Measurements from ENCODE around the gene SLAMF1.
"Not testable (repeated sequence)": the region's sequence is repeated elsewhere in the genome, so short reads cannot be mapped to it uniquely, and the experiment has no call there.

SLAMF1 gene

GRCh38 chr1:160646711-160647328 is at the start of gene SLAMF1:
SLAMF1 (minus strand) TSS chr1:160647044; CDS start chr1:160646945, 99 bp downstream.
- Mint-ChIP-seq H3K9me3 (peaks cover 0 to 4% of the 10 kb centered on the region in 2 donors), H3K27ac (peak within 1 kb of the TSS; percentile 93), H3K4me3 (peak within 1 kb of the TSS; percentile 94 to 95), H3K4me1 (peaks cover 34 to 54% of the 10 kb centered on the region in 2 donors), H3K27me3 (no peaks in the 10 kb centered on the region), H3K36me3 (peaks cover 36 to 80% of the 10 kb centered on the region in 2 donors)
- peak; percentile 83 to 88 for ATAC-seq (replicated peaks)
- DNase-seq, result peak; percentile 61

- Mint-ChIP-seq H3K27ac (peak overlapping the region; percentile 79), H3K36me3 (peaks cover 33 to 52% of the 10 kb centered on the region in 2 donors), H3K4me1 (peaks cover 26 to 59% of the 10 kb centered on the region in 2 donors)
- not testable (repeated sequence) for H3K9me3 Mint-ChIP-seq; H3K27me3 Mint-ChIP-seq; DNase-seq; ATAC-seq (replicated peaks); H3K4me3 Mint-ChIP-seq
Observed at GRCh38 chr1:160692390-160692789, 45.5 kb upstream of the SLAMF1 start.

GRCh38 chr1:160685266-160685665 is 38.4 kb upstream of the SLAMF1 start:
- H3K4me1 Mint-ChIP-seq, result peaks cover 40 to 82% of the 10 kb centered on the region in 2 donors
- DNase-seq, result no peak
- peak; percentile 49 to 71 for ATAC-seq (replicated peaks)
- peak overlapping the region in 1 of 2 donors; percentile 4 for H3K4me3 Mint-ChIP-seq
- H3K27ac Mint-ChIP-seq, result peak overlapping the region; percentile 89
- H3K27me3 Mint-ChIP-seq, result no peaks in the 10 kb centered on the region
- H3K36me3 Mint-ChIP-seq, result peaks cover 64 to 87% of the 10 kb centered on the region in 2 donors
- peaks cover 0 to 2% of the 10 kb centered on the region in 2 donors for H3K9me3 Mint-ChIP-seq

GRCh38 chr1:160682983-160683865 is 36.4 kb upstream of the SLAMF1 start:
- Mint-ChIP-seq H3K27ac (peak overlapping the region; percentile 89), H3K27me3 (no peaks in the 10 kb centered on the region), H3K4me1 (peaks cover 41 to 76% of the 10 kb centered on the region in 2 donors), H3K9me3 (peaks cover 0 to 2% of the 10 kb centered on the region in 2 donors), H3K4me3 (peak overlapping the region in 1 of 2 donors; percentile 1), H3K36me3 (peaks cover 65 to 86% of the 10 kb centered on the region in 2 donors)
- ATAC-seq (replicated peaks) (peak; percentile 36 to 44), DNase-seq (no peak)

GRCh38 chr1:160681891-160682140 is 35.0 kb upstream of the SLAMF1 start:
- Mint-ChIP-seq H3K36me3 (peaks cover 57 to 85% of the 10 kb centered on the region in 2 donors), H3K4me3 (no peak overlapping the region), H3K4me1 (peaks cover 47 to 69% of the 10 kb centered on the region in 2 donors), H3K9me3 (no peaks in the 10 kb centered on the region), H3K27me3 (no peaks in the 10 kb centered on the region), H3K27ac (peak overlapping the region; percentile 75)
- no peak for DNase-seq
- no peak for ATAC-seq (replicated peaks)

- DNase-seq, result peak; percentile 66
- Mint-ChIP-seq H3K4me1 (peaks cover 44 to 63% of the 10 kb centered on the region in 2 donors), H3K4me3 (no peak overlapping the region), H3K9me3 (no peaks in the 10 kb centered on the region), H3K27me3 (no peaks in the 10 kb centered on the region), H3K36me3 (peaks cover 52 to 80% of the 10 kb centered on the region in 2 donors), H3K27ac (peak overlapping the region; percentile 87)
- peak; percentile 79 to 87 for ATAC-seq (replicated peaks)
Observed at GRCh38 chr1:160681066-160681890, 34.4 kb upstream of the SLAMF1 start.

- ATAC-seq (replicated peaks) (no peak), DNase-seq (no peak)
- no peak overlapping the region for H3K4me3 Mint-ChIP-seq
- peak overlapping the region; percentile 87 for H3K27ac Mint-ChIP-seq
- H3K36me3 Mint-ChIP-seq, result peaks cover 51 to 71% of the 10 kb centered on the region in 2 donors
- no peaks in the 10 kb centered on the region for H3K27me3 Mint-ChIP-seq
- no peaks in the 10 kb centered on the region for H3K9me3 Mint-ChIP-seq
- H3K4me1 Mint-ChIP-seq, result peaks cover 45 to 56% of the 10 kb centered on the region in 2 donors
Observed at GRCh38 chr1:160680399-160680798, 33.6 kb upstream of the SLAMF1 start.

GRCh38 chr1:160679893-160680292 is 33.0 kb upstream of the SLAMF1 start:
- Mint-ChIP-seq H3K36me3 (peaks cover 49 to 66% of the 10 kb centered on the region in 2 donors), H3K4me3 (no peak overlapping the region), H3K27me3 (no peaks in the 10 kb centered on the region), H3K4me1 (peaks cover 40 to 51% of the 10 kb centered on the region in 2 donors), H3K27ac (peak overlapping the region; percentile 83), H3K9me3 (no peaks in the 10 kb centered on the region)
- DNase-seq (no peak), ATAC-seq (replicated peaks) (no peak)

- DNase-seq, result no peak
- Mint-ChIP-seq H3K9me3 (no peaks in the 10 kb centered on the region), H3K36me3 (peaks cover 32 to 41% of the 10 kb centered on the region in 2 donors), H3K27ac (peak overlapping the region; percentile 73), H3K27me3 (no peaks in the 10 kb centered on the region), H3K4me3 (no peak overlapping the region), H3K4me1 (peaks cover 22 to 27% of the 10 kb centered on the region in 2 donors)
- no peak for ATAC-seq (replicated peaks)
Observed at GRCh38 chr1:160676869-160677597, 30.2 kb upstream of the SLAMF1 start.

- Mint-ChIP-seq H3K27ac (peak overlapping the region; percentile 75), H3K27me3 (no peaks in the 10 kb centered on the region), H3K36me3 (peaks cover 28 to 35% of the 10 kb centered on the region in 2 donors), H3K4me3 (peak overlapping the region; percentile 15 to 47), H3K9me3 (no peaks in the 10 kb centered on the region), H3K4me1 (peaks cover 17 to 25% of the 10 kb centered on the region in 2 donors)
- DNase-seq (peak; percentile 54), ATAC-seq (replicated peaks) (peak; percentile 77 to 86)
Observed at GRCh38 chr1:160675641-160676410, 29.0 kb upstream of the SLAMF1 start.

- no peaks in the 10 kb centered on the region for H3K27me3 Mint-ChIP-seq
- DNase-seq, result no peak
- H3K27ac Mint-ChIP-seq, result no peak overlapping the region
Observed at GRCh38 chr1:160674415-160674814, 27.6 kb upstream of the SLAMF1 start.

GRCh38 chr1:160672789-160673695 is 26.2 kb upstream of the SLAMF1 start:
- Mint-ChIP-seq H3K27me3 (no peaks in the 10 kb centered on the region), H3K4me1 (peaks cover 17 to 21% of the 10 kb centered on the region in 2 donors), H3K9me3 (peaks cover 1 to 3% of the 10 kb centered on the region in 2 donors), H3K4me3 (no peak overlapping the region), H3K27ac (no peak overlapping the region), H3K36me3 (peaks cover 26 to 41% of the 10 kb centered on the region in 2 donors)
- no peak for DNase-seq
- peak in 1 of 2 donors; percentile 38 for ATAC-seq (replicated peaks)

More at GRCh38 chr1:160674415-160674814, 27.6 kb upstream of the SLAMF1 start:
- Mint-ChIP-seq H3K36me3 (peaks cover 28 to 38% of the 10 kb centered on the region in 2 donors), H3K4me1 (peaks cover 17 to 25% of the 10 kb centered on the region in 2 donors), H3K9me3 (peaks cover 1 to 3% of the 10 kb centered on the region in 2 donors), H3K4me3 (no peak overlapping the region)
- peak; percentile 38 to 53 for ATAC-seq (replicated peaks)

Measured in stimulated activated naive B cell treated with anti-CD40 and anti-IgM and Interleukin-4, amounts not matched to agents 10 μg/mL and 1 μg/mL and 100 μg/mL, for 72 hours (primary cell).